ENCODE results near the gene MELTF. TPM values are rescaled to one million over a fixed set of nuclear protein-coding genes. Genes with fewer than 3 reads are reported as not detected.

Gene MELTF
- polyA plus RNA-seq, 3 donors: 0.34 to 2.8 (median 0.36) TPM

- H3K4me2 ChIP-seq (replicated peaks; ENCODE audit: extremely low read depth, low read length, poor library complexity, severe bottlenecking): no peak overlapping the region
- no peak overlapping the region for H3K9ac ChIP-seq (ENCODE audit: insufficient read depth, low read length, poor library complexity, severe bottlenecking)
- 98% methylated on average over 11 of the region's 22 CpGs for WGBS (ENCODE audit: insufficient coverage)
- Mint-ChIP-seq H3K9me3 (no peaks in the 10 kb centered on the region), H3K27ac (no peak overlapping the region), H3K36me3 (no peaks in the 10 kb centered on the region), H3K4me1 (no peaks in the 10 kb centered on the region), H3K27me3 (ENCODE audit: low read depth in 3 of 3) (peaks cover 0 to 3% (median 2%) of the 10 kb centered on the region in 3 donors), H3K4me3 (no peak overlapping the region)
- H3K4me3 ChIP-seq (replicated peaks in 1 of 3; ENCODE audit: low read depth in 2 of 3, low read length in 3 of 3): no peak overlapping the region
- no peaks in the 10 kb centered on the region for H4K20me1 ChIP-seq (ENCODE audit: insufficient read depth, low read length)
- no peak overlapping the region for H2AFZ ChIP-seq (ENCODE audit: insufficient read depth, low read depth, low read length, poor library complexity, severe bottlenecking)
- no peaks in the 10 kb centered on the region for H3K9me3 ChIP-seq (replicated peaks in 1 of 2; ENCODE audit: control insufficient read depth in 1 of 2, insufficient read depth in 1 of 2, low read length in 2 of 2)
- H3K4me1 ChIP-seq (ENCODE audit: control insufficient read depth in 1 of 2, insufficient read depth in 2 of 2, low read length in 2 of 2): no peaks in the 10 kb centered on the region
- no peak for DNase-seq
- TF ChIP-seq CTCF (IDR thresholded peaks at IDR 0.05): no peak
- H3K79me2 ChIP-seq (ENCODE audit: insufficient read depth, low read length): no peaks in the 10 kb centered on the region
- intact Hi-C loops (cut with micrococcal nuclease): no loop called here
- no peaks in the 10 kb centered on the region for H3K27me3 ChIP-seq (ENCODE audit: control insufficient read depth in 2 of 2, insufficient read depth in 2 of 2, low read length in 2 of 2)
- H3K36me3 ChIP-seq (replicated peaks in 1 of 2; ENCODE audit: control insufficient read depth in 1 of 2, insufficient read depth in 2 of 2, low read length in 2 of 2): no peaks in the 10 kb centered on the region
- H3K27ac ChIP-seq (ENCODE audit: low read depth in 1 of 2, low read length in 2 of 2): no peak overlapping the region
Observed at GRCh38 chr3:197014942-197015575, 14.6 kb downstream of the MELTF start.

GRCh38 chr3:197014024-197014423 lies 15.6 kb downstream of the MELTF start:
- H3K27ac ChIP-seq (ENCODE audit: low read depth in 1 of 2, low read length in 2 of 2): no peak overlapping the region
- no peak for TF ChIP-seq CTCF (IDR thresholded peaks at IDR 0.05)
- H3K9me3 ChIP-seq (replicated peaks in 1 of 2; ENCODE audit: control insufficient read depth in 1 of 2, insufficient read depth in 1 of 2, low read length in 2 of 2): no peaks in the 10 kb centered on the region
- H3K9me3 Mint-ChIP-seq: no peaks in the 10 kb centered on the region
- H3K27me3 Mint-ChIP-seq (ENCODE audit: low read depth in 3 of 3): peaks cover 0 to 3% (median 2%) of the 10 kb centered on the region in 3 donors
- H4K20me1 ChIP-seq (ENCODE audit: insufficient read depth, low read length): no peaks in the 10 kb centered on the region
- 100% methylated on average over 2 of the region's 6 CpGs for WGBS (ENCODE audit: insufficient coverage)
- H3K27ac Mint-ChIP-seq: peak overlapping the region in 1 of 7 donors; percentile 27
- no peak overlapping the region for H3K9ac ChIP-seq (ENCODE audit: insufficient read depth, low read length, poor library complexity, severe bottlenecking)
- H3K4me3 Mint-ChIP-seq: no peak overlapping the region
- no peaks in the 10 kb centered on the region for H3K4me1 ChIP-seq (ENCODE audit: control insufficient read depth in 1 of 2, insufficient read depth in 2 of 2, low read length in 2 of 2)
- H3K4me2 ChIP-seq (replicated peaks; ENCODE audit: extremely low read depth, low read length, poor library complexity, severe bottlenecking): no peak overlapping the region
- H3K27me3 ChIP-seq (ENCODE audit: control insufficient read depth in 2 of 2, insufficient read depth in 2 of 2, low read length in 2 of 2): no peaks in the 10 kb centered on the region
- no peaks in the 10 kb centered on the region for H3K79me2 ChIP-seq (ENCODE audit: insufficient read depth, low read length)
- DNase-seq: no peak
- H3K4me3 ChIP-seq (replicated peaks in 1 of 3; ENCODE audit: low read depth in 2 of 3, low read length in 3 of 3): no peak overlapping the region
- no peak overlapping the region for H2AFZ ChIP-seq (ENCODE audit: insufficient read depth, low read depth, low read length, poor library complexity, severe bottlenecking)
- no peaks in the 10 kb centered on the region for H3K36me3 ChIP-seq (replicated peaks in 1 of 2; ENCODE audit: control insufficient read depth in 1 of 2, insufficient read depth in 2 of 2, low read length in 2 of 2)
- H3K4me1 Mint-ChIP-seq: no peaks in the 10 kb centered on the region
- H3K36me3 Mint-ChIP-seq: no peaks in the 10 kb centered on the region
- intact Hi-C loops (cut with micrococcal nuclease): no loop called here

Data from CD14-positive monocyte (primary cell).